Cortex of kidney (tissue), 1 donor: ENCODE measurements around the gene YOD1.

Experiments used
- DNase-seq: peaks from one replicate; lab custom pipeline; 2025; lab: John Stamatoyannopoulos, UW

YOD1 gene

DNA sequence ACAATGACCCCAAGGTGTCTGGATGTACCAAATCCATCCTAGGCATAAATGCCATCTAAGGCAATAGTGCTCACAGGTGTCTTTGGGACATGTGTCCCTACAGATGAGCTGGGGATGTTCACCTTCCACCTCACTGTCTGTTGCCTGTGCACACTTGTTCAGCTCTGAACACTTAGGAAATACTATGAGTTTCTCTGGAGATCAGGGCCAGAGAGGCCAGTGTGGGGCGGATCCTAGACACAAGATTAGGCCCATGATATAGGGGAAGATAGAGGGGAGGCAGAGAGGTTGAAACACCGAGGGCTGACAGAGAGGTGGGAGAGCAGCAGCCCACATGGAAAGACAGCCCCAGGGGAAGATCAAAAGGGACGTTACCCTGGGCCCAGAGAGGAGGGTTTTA, 44.1 kb downstream of the YOD1 start:
- no peak for DNase-seq

- DNase-seq = no peak
These were observed 44.9 kb downstream of the YOD1 start for GRCh38 chr1:207006083-207006482.

- DNase-seq = no peak
These were observed 45.8 kb downstream of the YOD1 start for GRCh38 chr1:207004931-207005830.

- no peak for DNase-seq
These were observed 47.8 kb downstream of the YOD1 start for GRCh38 chr1:207003210-207003609.

GRCh38 chr1:207002724-207003146, 48.3 kb downstream of the YOD1 start:
- DNase-seq = no peak

GRCh38 chr1:207001492-207002245, 49.3 kb downstream of the YOD1 start:
- no peak for DNase-seq

GRCh38 chr1:207000651-207001291, 50.2 kb downstream of the YOD1 start:
- no peak for DNase-seq

DNA sequence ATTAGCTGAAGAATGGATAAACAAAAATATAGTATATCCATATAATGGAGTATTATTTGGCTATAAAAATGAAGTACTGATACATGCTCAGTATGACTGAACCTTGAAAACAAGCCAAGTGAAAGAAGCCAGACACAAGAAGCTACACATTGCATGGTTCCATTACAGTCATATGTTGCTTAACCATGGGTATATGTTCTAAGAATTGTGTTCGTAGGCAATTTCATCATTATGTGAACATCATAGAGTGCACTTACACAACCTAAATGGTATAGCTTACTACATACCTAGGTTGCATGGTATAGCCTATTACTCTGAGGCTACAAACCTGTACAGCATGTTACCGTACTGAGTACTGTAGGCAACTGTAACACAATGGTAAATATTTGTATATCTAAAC, 52.2 kb downstream of the YOD1 start:
- no peak for DNase-seq
